SU-DHL-6 (cell line): ENCODE results near the gene CD6.

Source experiments
- CTCF ChIP-seq: fragments of 200-600 bp; sonication (generic); IDR thresholded peaks from one replicate; pipeline ENCODE4 v1.5.1; 2017; ENCODE audit warnings: antibody characterized with exemption, mild to moderate bottlenecking, low read length, moderate library complexity; ENCODE audit not compliant: insufficient read depth, poor library complexity, severe bottlenecking
- EZH2phosphoT487 ChIP-seq: fragments of 200-600 bp; sonication (generic), shearing (Covaris generic); conservative IDR thresholded peaks from 2 replicates; pipeline ENCODE4 v1.6.1; 2018; ENCODE audit warnings: mild to moderate bottlenecking, antibody characterized with exemption, low read length, moderate library complexity, mixed read lengths

- TF ChIP-seq CTCF (no peak), EZH2phosphoT487 (no peak)
These were observed 42.9 kb upstream of the CD6 start for GRCh38 chr11:60928563-60929001.
